Myocyte (in vitro differentiated cells): ENCODE measurements around the gene FZD4. TPM values are rescaled to one million over a fixed set of nuclear protein-coding genes. Genes with fewer than 3 reads are reported as not detected.
"Not testable (repeated sequence)": the region's sequence is repeated elsewhere in the genome, so short reads cannot be mapped to it uniquely, and the experiment has no call there.

Experiments
- DNase-seq: peaks from one replicate; pipeline ENCODE4 v3.0.0-alpha.2; 2012; ENCODE audit warnings: low read depth
- polyA plus RNA-seq: library from polyadenylated mRNA; unstranded; fragments of >200 nt; gene quantifications from one replicate; pipeline ENCODE4 v1.2.1, GENCODE V29; 2012; ENCODE audit warnings: missing spikeins
- total RNA-seq: library from RNA; depleted of rRNA; stranded (reverse); fragments of >200 nt; gene quantifications from 2 replicates; pipeline ENCODE4 v1.2.3, GENCODE V29; 2014

FZD4 gene
- 5.0 and 6.6 TPM in 2 replicates for total RNA-seq
- polyA plus RNA-seq = 3.3 TPM

- peak; percentile 91 for DNase-seq
Observed at GRCh38 chr11:86955361-86956120, at the start of gene FZD4. Gene FZD4 (minus strand): TSS chr11:86955395. CDS start chr11:86955085, 310 bp downstream.

GRCh38 chr11:87004281-87004680 lies 49.1 kb upstream of the FZD4 start:
- DNase-seq = not testable (repeated sequence)

GRCh38 chr11:87002918-87003317 lies 47.7 kb upstream of the FZD4 start:
- no peak for DNase-seq

GRCh38 chr11:86999859-87000753 lies 44.9 kb upstream of the FZD4 start:
- no peak for DNase-seq

- DNase-seq = no peak
Observed at GRCh38 chr11:86999388-86999787, 44.2 kb upstream of the FZD4 start.

- no peak for DNase-seq
Observed at GRCh38 chr11:86996953-86997570, 41.9 kb upstream of the FZD4 start.

- no peak for DNase-seq
Observed at GRCh38 chr11:86993031-86993430, 37.8 kb upstream of the FZD4 start.

- not testable (repeated sequence) for DNase-seq
Observed at GRCh38 chr11:86992340-86992739, 37.1 kb upstream of the FZD4 start.

GRCh38 chr11:86991341-86991740 lies 36.1 kb upstream of the FZD4 start:
- DNase-seq = no peak

GRCh38 chr11:86990515-86990914 lies 35.3 kb upstream of the FZD4 start:
- peak; percentile 50 for DNase-seq

- DNase-seq = peak; percentile 20
Observed at GRCh38 chr11:86990031-86990430, 34.8 kb upstream of the FZD4 start.

GRCh38 chr11:86988351-86988881 lies 33.2 kb upstream of the FZD4 start:
- DNase-seq = no peak

- peak; percentile 10 for DNase-seq
Observed at GRCh38 chr11:86987679-86988078, 32.5 kb upstream of the FZD4 start.

GRCh38 chr11:86984701-86985100 lies 29.5 kb upstream of the FZD4 start:
- DNase-seq = no peak

- DNase-seq = peak; percentile 74
Observed at GRCh38 chr11:86983021-86983488, 27.9 kb upstream of the FZD4 start.

- no peak for DNase-seq
Observed at GRCh38 chr11:86981777-86982540, 26.8 kb upstream of the FZD4 start.

GRCh38 chr11:86980086-86980796 lies 25.0 kb upstream of the FZD4 start:
- no peak for DNase-seq

- no peak for DNase-seq
Observed at GRCh38 chr11:86978756-86979608, 23.8 kb upstream of the FZD4 start.

GRCh38 chr11:86978247-86978646 lies 23.1 kb upstream of the FZD4 start:
- DNase-seq = no peak
